Left ventricle myocardium inferior (tissue), 1 donor: Measurements from ENCODE around the gene SGO2. TPM values are rescaled to one million over a fixed set of nuclear protein-coding genes. Genes with fewer than 3 reads are reported as not detected.
"Not testable (repeated sequence)": the region's sequence is repeated elsewhere in the genome, so short reads cannot be mapped to it uniquely, and the experiment has no call there.

Experiments
- DNase-seq: peaks from one replicate; pipeline ENCODE4 v3.0.0-alpha.2; 2020
- H3K27ac ChIP-seq: fragments of 200-600 bp; replicated peaks from 2 replicates; pipeline ENCODE4 v1.8.0; 2021
- H3K27me3 ChIP-seq: fragments of 200-600 bp; 2 replicates; pipeline ENCODE4 v1.8.0; 2021; ENCODE audit warnings: low read depth
- H3K36me3 ChIP-seq: fragments of 200-600 bp; 2 replicates; pipeline ENCODE4 v1.8.0; 2021
- H3K4me1 ChIP-seq: fragments of 200-600 bp; 2 replicates; pipeline ENCODE4 v1.8.0; 2021
- H3K4me3 ChIP-seq: fragments of 200-600 bp; 2 replicates; pipeline ENCODE4 v1.8.0; 2021; ENCODE audit warnings: mild to moderate bottlenecking, moderate library complexity
- H3K9me3 ChIP-seq: fragments of 200-600 bp; replicated peaks from 2 replicates; pipeline ENCODE4 v1.8.0; 2021
- intact Hi-C: fragments of 100-400 bp; cut with micrococcal nuclease; formaldehyde crosslinking; loops from one replicate; pipeline ENCODE4 v1.11.0; 2022
- total RNA-seq: library from RNA; stranded (reverse); fragmentation: NEBNext Ultra II Directional; extraction: Animal tissue kit (Norgen Biotek cat#: 25700); gene quantifications from one replicate; pipeline ENCODE4 v1.2.1, GENCODE V29; 2021
- TF ChIP-seq, protein P1 (sequence below): fragments of 200-600 bp; IDR thresholded peaks from 2 replicates; pipeline ENCODE4 v1.8.0; 2021; ENCODE audit warnings: antibody characterized with exemption, mild to moderate bottlenecking, borderline replicate concordance
- donor health status: DM: no; HTN: yes; CAD: no; lungs with severe emphysema.

The SGO2 gene
- total RNA-seq, 1 donor from 2014 or later, result 1.6 TPM

DNA sequence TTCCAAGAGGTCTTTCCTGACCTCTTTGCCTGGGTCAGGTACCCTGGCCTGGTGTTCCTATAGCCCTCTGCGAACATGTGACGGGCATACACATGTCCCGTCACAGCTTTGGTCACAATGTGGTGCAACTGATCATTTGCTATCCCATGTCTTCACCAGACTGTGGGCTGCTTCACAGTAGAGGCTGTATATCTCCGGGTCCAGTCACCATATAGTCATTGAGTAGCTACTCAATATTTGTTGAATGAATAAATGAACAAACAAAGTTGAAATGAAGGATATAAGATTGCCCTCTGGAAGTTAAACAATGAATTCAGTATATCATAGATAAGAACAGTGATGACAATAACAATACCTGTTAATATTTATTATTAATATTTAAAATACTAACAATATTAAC lies 76.6 kb downstream of the SGO2 start:
- Histone ChIP-seq H3K4me3 (no peak overlapping the region), H3K27ac (no peak overlapping the region), H3K36me3 (no peaks in the 10 kb centered on the region), H3K27me3 (peaks cover 14% of the 10 kb centered on the region), H3K4me1 (no peaks in the 10 kb centered on the region), H3K9me3 (peaks cover 3% of the 10 kb centered on the region)
- TF ChIP-seq, protein P1, sequence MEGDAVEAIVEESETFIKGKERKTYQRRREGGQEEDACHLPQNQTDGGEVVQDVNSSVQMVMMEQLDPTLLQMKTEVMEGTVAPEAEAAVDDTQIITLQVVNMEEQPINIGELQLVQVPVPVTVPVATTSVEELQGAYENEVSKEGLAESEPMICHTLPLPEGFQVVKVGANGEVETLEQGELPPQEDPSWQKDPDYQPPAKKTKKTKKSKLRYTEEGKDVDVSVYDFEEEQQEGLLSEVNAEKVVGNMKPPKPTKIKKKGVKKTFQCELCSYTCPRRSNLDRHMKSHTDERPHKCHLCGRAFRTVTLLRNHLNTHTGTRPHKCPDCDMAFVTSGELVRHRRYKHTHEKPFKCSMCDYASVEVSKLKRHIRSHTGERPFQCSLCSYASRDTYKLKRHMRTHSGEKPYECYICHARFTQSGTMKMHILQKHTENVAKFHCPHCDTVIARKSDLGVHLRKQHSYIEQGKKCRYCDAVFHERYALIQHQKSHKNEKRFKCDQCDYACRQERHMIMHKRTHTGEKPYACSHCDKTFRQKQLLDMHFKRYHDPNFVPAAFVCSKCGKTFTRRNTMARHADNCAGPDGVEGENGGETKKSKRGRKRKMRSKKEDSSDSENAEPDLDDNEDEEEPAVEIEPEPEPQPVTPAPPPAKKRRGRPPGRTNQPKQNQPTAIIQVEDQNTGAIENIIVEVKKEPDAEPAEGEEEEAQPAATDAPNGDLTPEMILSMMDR, result no peak
- DNase-seq, result no peak
- intact Hi-C loops, result no loop called here

DNA sequence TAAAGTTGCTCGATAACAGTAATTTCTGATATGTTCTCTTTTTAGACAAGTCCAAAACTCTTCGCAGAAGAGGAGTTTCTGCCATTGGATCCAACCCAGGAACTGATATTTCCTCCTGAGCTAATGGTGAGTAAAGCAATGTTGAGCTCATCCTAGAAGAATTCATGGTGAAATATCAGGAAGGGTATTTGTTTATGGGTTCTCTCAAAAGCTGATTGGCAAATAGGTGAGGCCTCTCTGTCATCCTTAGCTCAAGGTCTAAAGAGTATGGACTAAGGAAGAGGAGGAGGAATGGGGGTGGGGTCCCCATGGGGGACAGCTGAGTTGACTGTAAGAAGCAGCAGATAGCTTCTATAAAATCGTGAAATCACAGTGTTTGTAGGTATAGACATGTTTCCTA lies 78.0 kb downstream of the SGO2 start:
- TF ChIP-seq, protein P1, result no peak
- H3K27me3 ChIP-seq, result peaks cover 8% of the 10 kb centered on the region
- H3K36me3 ChIP-seq, result no peaks in the 10 kb centered on the region
- DNase-seq, result no peak
- H3K9me3 ChIP-seq, result peaks cover 3% of the 10 kb centered on the region
- intact Hi-C loops, result no loop called here
- H3K4me1 ChIP-seq, result no peaks in the 10 kb centered on the region
- H3K4me3 ChIP-seq, result no peak overlapping the region
- no peak overlapping the region for H3K27ac ChIP-seq

DNA sequence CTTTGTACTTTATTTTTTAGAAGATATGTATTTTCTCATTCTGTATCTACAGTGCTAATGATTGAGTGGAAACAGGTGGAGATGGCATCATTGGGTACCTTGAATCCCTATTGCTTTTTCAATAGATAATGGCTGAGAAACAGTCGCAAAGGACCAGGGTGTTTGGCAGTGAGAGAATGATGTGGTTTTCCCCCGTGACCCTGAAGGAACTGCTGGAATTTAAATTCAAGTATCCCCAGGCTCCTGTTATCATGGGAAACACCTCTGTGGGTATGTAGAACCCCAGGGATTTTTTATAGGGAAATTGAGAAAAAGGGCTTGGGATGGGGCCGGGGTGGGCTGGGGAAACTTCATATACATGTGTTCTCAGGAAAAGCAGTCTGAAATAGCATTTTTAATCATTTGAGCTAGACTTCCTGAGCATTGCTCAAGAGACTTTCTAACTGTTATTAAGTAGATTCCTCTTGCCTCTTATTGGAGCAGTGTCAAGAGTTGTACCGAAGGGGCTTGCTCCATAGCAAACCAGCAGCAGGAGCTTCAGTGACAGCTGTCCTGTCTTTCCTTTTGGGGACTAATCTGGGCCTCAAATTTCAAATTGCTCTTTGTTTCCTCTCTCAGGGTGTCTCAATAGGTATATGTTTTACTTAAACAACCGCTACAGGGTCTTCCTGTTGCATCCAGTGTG lies 78.7 kb downstream of the SGO2 start:
- H3K4me3 ChIP-seq, result no peak overlapping the region
- no peaks in the 10 kb centered on the region for H3K36me3 ChIP-seq
- peaks cover 1% of the 10 kb centered on the region for H3K27me3 ChIP-seq
- no peak for DNase-seq
- intact Hi-C loops, result no loop called here
- TF ChIP-seq, protein P1, result no peak
- H3K27ac ChIP-seq, result no peak overlapping the region
- peaks cover 3% of the 10 kb centered on the region for H3K9me3 ChIP-seq
- H3K4me1 ChIP-seq, result no peaks in the 10 kb centered on the region

DNA sequence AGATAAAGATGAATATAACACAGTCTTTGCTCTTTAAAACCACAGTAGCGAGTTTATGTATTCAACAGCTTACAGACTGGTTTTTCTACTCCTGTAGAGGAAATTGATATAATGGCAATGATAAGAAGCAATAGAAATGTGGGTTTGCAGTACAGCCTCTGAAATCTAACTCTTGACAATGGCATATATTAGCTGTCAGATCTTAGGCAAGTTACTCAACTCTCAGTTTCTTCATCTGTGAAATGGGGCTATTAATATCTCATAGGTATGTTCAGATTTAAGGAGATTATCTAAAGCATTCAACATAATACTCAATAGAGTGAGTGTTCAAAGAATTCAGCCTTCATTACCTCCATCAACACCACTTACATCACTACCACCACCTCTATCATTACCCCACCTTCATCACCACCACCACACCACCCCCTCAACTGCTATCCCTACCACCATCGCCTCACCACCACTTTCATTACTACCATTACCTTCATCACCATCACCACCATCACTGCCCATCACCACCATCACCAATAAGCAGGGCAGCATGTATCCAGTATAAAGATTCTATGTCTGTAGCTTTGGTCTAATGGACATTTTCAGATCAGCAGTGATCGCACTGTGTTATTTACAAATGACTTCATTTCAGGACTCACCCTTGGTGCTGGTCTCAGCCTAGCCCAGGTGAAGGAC lies 82.5 kb downstream of the SGO2 start:
- Histone ChIP-seq H3K27ac (no peak overlapping the region), H3K9me3 (peaks cover 3% of the 10 kb centered on the region), H3K27me3 (peaks cover 13% of the 10 kb centered on the region), H3K4me3 (no peak overlapping the region), H3K4me1 (no peaks in the 10 kb centered on the region), H3K36me3 (no peaks in the 10 kb centered on the region)
- intact Hi-C loops, result no loop called here
- TF ChIP-seq, protein P1, result no peak
- DNase-seq, result no peak

DNA sequence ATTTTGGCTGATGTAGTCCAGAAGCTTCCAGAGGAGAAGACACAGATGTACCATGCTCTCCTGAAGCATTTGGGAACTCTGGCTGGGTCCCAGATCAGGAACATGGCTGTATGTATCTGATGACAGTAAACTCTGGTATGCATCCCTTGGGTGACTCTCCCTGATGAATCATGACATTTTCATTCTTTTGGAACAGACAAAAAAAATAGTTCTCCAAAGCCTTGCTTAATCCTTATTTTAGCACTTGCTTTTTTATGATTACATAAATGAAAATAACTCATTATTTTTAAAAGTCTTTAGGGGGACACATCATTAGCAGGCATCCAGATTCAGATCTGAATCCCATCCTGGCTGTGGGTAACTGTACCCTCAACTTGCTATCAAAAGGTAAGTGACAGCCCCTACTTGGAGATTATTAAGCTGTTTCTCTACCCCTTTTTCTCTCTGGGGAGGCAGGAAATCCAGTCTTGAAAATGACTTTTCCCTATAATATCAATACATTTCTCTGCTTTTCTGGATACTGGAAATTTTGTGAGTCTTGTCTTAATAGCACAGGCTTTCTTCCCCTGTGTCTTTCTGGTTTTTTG lies 83.1 kb downstream of the SGO2 start:
- Histone ChIP-seq H3K36me3 (no peaks in the 10 kb centered on the region), H3K4me1 (no peaks in the 10 kb centered on the region), H3K27ac (no peak overlapping the region), H3K4me3 (no peak overlapping the region), H3K9me3 (peaks cover 3% of the 10 kb centered on the region), H3K27me3 (peaks cover 13% of the 10 kb centered on the region)
- intact Hi-C loops, result no loop called here
- no peak for DNase-seq
- TF ChIP-seq, protein P1, result no peak

DNA sequence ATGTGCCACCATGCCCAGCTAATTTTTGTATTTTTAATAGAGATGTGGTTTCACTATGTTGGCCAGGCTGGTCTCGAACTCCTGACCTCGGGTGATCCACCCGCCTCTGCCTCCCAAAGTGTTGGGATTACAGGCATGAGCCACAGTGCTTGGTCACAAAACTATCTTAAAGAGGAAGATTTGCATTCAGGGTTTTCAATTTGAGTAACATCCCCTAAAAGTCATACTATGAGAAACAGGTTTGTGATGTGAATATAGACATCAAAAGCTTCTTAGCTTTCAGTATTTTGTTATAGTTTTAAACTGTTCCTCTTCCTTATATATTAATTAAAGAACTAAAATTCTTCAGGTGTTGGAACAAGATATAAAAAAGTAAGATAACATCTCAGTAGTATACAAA lies 84.2 kb downstream of the SGO2 start:
- intact Hi-C loops, H3K27ac ChIP-seq, DNase-seq, H3K36me3 ChIP-seq, H3K9me3 ChIP-seq, H3K4me3 ChIP-seq, H3K4me1 ChIP-seq: not testable (repeated sequence)
- H3K27me3 ChIP-seq, result peaks cover 13% of the 10 kb centered on the region
